IPS-NIHi7 (cell line): ENCODE measurements around the gene TFG.

Experiments
- DNase-seq: peaks from one replicate; pipeline ENCODE4 v3.0.0; 2012; ENCODE audit warnings: mixed read lengths; ENCODE audit errors: extremely low spot score

Gene TFG

GRCh38 chr3:100706365-100706764, 2.9 kb upstream of the TFG start:
- no peak for DNase-seq

GRCh38 chr3:100708644-100708988, 678 bp upstream of the TFG start:
- no peak for DNase-seq

- peak; percentile 70 for DNase-seq
Observed at GRCh38 chr3:100709842-100710260, 557 bp downstream of the TFG start.

GRCh38 chr3:100710261-100710968, 1.1 kb downstream of the TFG start:
- peak; percentile 56 for DNase-seq

GRCh38 chr3:100715176-100715575, 5.9 kb downstream of the TFG start:
- no peak for DNase-seq

GRCh38 chr3:100717063-100717462, 7.8 kb downstream of the TFG start:
- DNase-seq: no peak

- DNase-seq: no peak
Observed at GRCh38 chr3:100717637-100718487, 8.6 kb downstream of the TFG start.

- no peak for DNase-seq
Observed at GRCh38 chr3:100719136-100719535, 9.8 kb downstream of the TFG start.

GRCh38 chr3:100720426-100720825, 11.1 kb downstream of the TFG start:
- no peak for DNase-seq

GRCh38 chr3:100725935-100726513, 16.7 kb downstream of the TFG start:
- no peak for DNase-seq

GRCh38 chr3:100726706-100727105, 17.4 kb downstream of the TFG start:
- DNase-seq: no peak

GRCh38 chr3:100730524-100730923, 21.2 kb downstream of the TFG start:
- no peak for DNase-seq

- DNase-seq: no peak
Observed at GRCh38 chr3:100732435-100732834, 23.1 kb downstream of the TFG start.

GRCh38 chr3:100737334-100737733, 28.0 kb downstream of the TFG start:
- DNase-seq: peak; percentile 42

GRCh38 chr3:100740207-100740606, 30.9 kb downstream of the TFG start:
- no peak for DNase-seq

- no peak for DNase-seq
Observed at GRCh38 chr3:100743535-100743934, 34.2 kb downstream of the TFG start.

- DNase-seq: no peak
Observed at GRCh38 chr3:100744671-100745070, 35.4 kb downstream of the TFG start.

- DNase-seq: no peak
Observed at GRCh38 chr3:100745617-100746016, 36.3 kb downstream of the TFG start.

- no peak for DNase-seq
Observed at GRCh38 chr3:100746092-100746491, 36.8 kb downstream of the TFG start.

GRCh38 chr3:100748220-100748619, 38.9 kb downstream of the TFG start:
- DNase-seq: no peak

- DNase-seq: no peak
Observed at GRCh38 chr3:100748967-100749366, 39.7 kb downstream of the TFG start.

GRCh38 chr3:100753846-100754245, 44.6 kb downstream of the TFG start:
- no peak for DNase-seq
